ENCODE data around the gene MCM3AP. TPM values are rescaled to one million over a fixed set of nuclear protein-coding genes. Genes with fewer than 3 reads are reported as not detected.
A peak's percentile ranks its signal among the peaks of the same experiment; 100 is the strongest.

The MCM3AP gene
- total and polyA plus RNA-seq, 4 donors = 15.5 to 58.1 (median 33.5) TPM

GRCh38 chr21:46295996-46296752 lies 10.8 kb upstream of the MCM3AP start:
- TF ChIP-seq FOXA1 (IDR thresholded peaks at IDR 0.05) (no peak), GABPA (IDR thresholded peaks at IDR 0.05 in 1 of 2, conservative IDR thresholded peaks at IDR 0.05 in 1 of 2) (peak in 1 of 2 donors; percentile 31), MAX (IDR thresholded peaks at IDR 0.05) (peak; percentile 40)
- 42% methylated on average over 29 of the region's 29 CpGs for WGBS
- H3K36me3 ChIP-seq (ENCODE audit: control insufficient read depth in 4 of 4, insufficient read depth in 3 of 4, low read depth in 1 of 4, low read length in 3 of 4) = peaks cover 0 to 5% (median under 1%) of the 10 kb centered on the region in 4 donors
- no peak overlapping the region for H3K4me3 ChIP-seq (ENCODE audit: low read depth in 1 of 3, low read length in 3 of 3)
- H3K9ac ChIP-seq (ENCODE audit: low read depth in 1 of 2, low read length in 2 of 2) = no peak overlapping the region
- no peak for DNase-seq (ENCODE audit: low spot score)
- H3K27me3 ChIP-seq (ENCODE audit: control insufficient read depth in 4 of 4, insufficient read depth in 4 of 4, low read length in 3 of 4) = no peaks in the 10 kb centered on the region
- no peaks in the 10 kb centered on the region for H3K9me3 ChIP-seq (ENCODE audit: control insufficient read depth in 4 of 4, low read length in 3 of 4)
- H3K27ac ChIP-seq (ENCODE audit: low read depth in 1 of 2, low read length in 2 of 2) = no peak overlapping the region
- H3K4me1 ChIP-seq (ENCODE audit: control insufficient read depth in 4 of 4, insufficient read depth in 4 of 4, low read length in 3 of 4) = peaks cover 0 to 10% (median 5%) of the 10 kb centered on the region in 4 donors

- H3K27ac ChIP-seq (ENCODE audit: low read depth in 1 of 2, low read length in 2 of 2) = no peak overlapping the region
- peaks cover 0 to 7% (median 0%) of the 10 kb centered on the region in 4 donors for H3K36me3 ChIP-seq (ENCODE audit: control insufficient read depth in 4 of 4, insufficient read depth in 3 of 4, low read depth in 1 of 4, low read length in 3 of 4)
- TF ChIP-seq ATF3 (IDR thresholded peaks at IDR 0.05) = no peak
- no peak for TF ChIP-seq CTCF (IDR thresholded peaks at IDR 0.05; ENCODE audit: low read depth, low read length, missing input control)
- no peak for TF ChIP-seq TAF1 (conservative IDR thresholded peaks at IDR 0.05)
- no peak for TF ChIP-seq YY1 (IDR thresholded peaks at IDR 0.05)
- TF ChIP-seq GABPA (IDR thresholded peaks at IDR 0.05 in 1 of 2, conservative IDR thresholded peaks at IDR 0.05 in 1 of 2) = no peak
- no peak for TF ChIP-seq ZBTB33 (IDR thresholded peaks at IDR 0.05)
- TF ChIP-seq EGR1 (IDR thresholded peaks at IDR 0.05; ENCODE audit: low read depth in 2 of 2) = no peak
- no peak for TF ChIP-seq FOXA2 (IDR thresholded peaks at IDR 0.05)
- no peak for TF ChIP-seq MAX (IDR thresholded peaks at IDR 0.05)
- no peak for TF ChIP-seq HNF4G (IDR thresholded peaks at IDR 0.05)
- DNase-seq (ENCODE audit: low spot score) = no peak
- no peaks in the 10 kb centered on the region for H3K9me3 ChIP-seq (ENCODE audit: control insufficient read depth in 4 of 4, low read length in 3 of 4)
- H3K4me1 ChIP-seq (ENCODE audit: control insufficient read depth in 4 of 4, insufficient read depth in 4 of 4, low read length in 3 of 4) = peaks cover 0 to 10% (median 5%) of the 10 kb centered on the region in 4 donors
- no peak overlapping the region for H3K4me3 ChIP-seq (ENCODE audit: low read depth in 1 of 3, low read length in 3 of 3)
- no peak overlapping the region for H3K9ac ChIP-seq (ENCODE audit: low read depth in 1 of 2, low read length in 2 of 2)
- WGBS = 66% methylated on average over 9 of the region's 9 CpGs
- no peaks in the 10 kb centered on the region for H3K27me3 ChIP-seq (ENCODE audit: control insufficient read depth in 4 of 4, insufficient read depth in 4 of 4, low read length in 3 of 4)
These were observed 9.9 kb upstream of the MCM3AP start for GRCh38 chr21:46295177-46295770.

Data from liver (tissue), 9 donors.